Fibroblast of lung (primary cell): ENCODE results near the gene DNM1L.

Experiments used
- CTCF ChIP-seq, 2 donors: IDR thresholded peaks in 1 of 2; conservative IDR thresholded peaks in 1 of 2; 1 replicate in 1 of 2; 2 replicates in 1 of 2; pipeline ENCODE4 v1.5.1; 2011 to 2012; ENCODE audit warnings: low read length in 2 of 2, control low read depth in 1 of 2, inconsistent platforms in 1 of 2, low read depth in 1 of 2, mild to moderate bottlenecking in 1 of 2
- EZH2 ChIP-seq: IDR thresholded peaks from 2 replicates; pipeline ENCODE4 v1.5.1; 2012; ENCODE audit warnings: low read length, control low read depth, mild to moderate bottlenecking; ENCODE audit errors: missing control alignments

GRCh38 chr12:32661706-32662105 is 17.4 kb upstream of the DNM1L start:
- no peak for TF ChIP-seq CTCF (conservative IDR thresholded peaks at IDR 0.05 in 1 of 2, IDR thresholded peaks at IDR 0.05 in 1 of 2; ENCODE audit: low read depth in 1 of 2, low read length in 2 of 2)
- no peak for TF ChIP-seq EZH2
